NCI-H524 treated with DMSO at 0.1 percent for 48 hours (cell line): ENCODE data around the gene PERCC1.

Experiments
- DNase-seq: peaks from one replicate; lab custom pipeline; 2025; lab: John Stamatoyannopoulos, UW

The PERCC1 gene

DNA sequence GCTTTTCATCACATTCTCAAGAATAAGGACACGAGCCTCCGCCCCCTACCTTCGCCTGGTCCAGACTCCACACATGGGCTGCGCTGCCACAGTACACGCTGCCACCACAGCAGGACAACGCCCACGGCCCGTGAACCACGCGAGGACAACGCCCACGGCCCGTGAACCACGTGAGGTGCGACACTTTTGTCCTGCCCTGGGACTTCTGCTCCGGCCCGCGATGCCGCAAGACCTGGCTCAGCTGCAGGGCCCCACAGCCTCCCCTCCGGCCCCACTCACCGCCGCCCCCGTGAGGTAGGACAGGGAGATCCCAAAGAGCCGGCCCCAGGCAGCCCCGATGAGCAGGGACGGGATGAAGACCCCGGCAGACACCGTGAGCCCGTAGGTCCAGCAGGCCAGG, 19.3 kb downstream of the PERCC1 start:
- DNase-seq = no peak

GRCh38 chr16:1450841-1451240, 20.0 kb downstream of the PERCC1 start:
- no peak for DNase-seq

- no peak for DNase-seq
Observed at GRCh38 chr16:1451702-1452392, 21.0 kb downstream of the PERCC1 start.

DNA sequence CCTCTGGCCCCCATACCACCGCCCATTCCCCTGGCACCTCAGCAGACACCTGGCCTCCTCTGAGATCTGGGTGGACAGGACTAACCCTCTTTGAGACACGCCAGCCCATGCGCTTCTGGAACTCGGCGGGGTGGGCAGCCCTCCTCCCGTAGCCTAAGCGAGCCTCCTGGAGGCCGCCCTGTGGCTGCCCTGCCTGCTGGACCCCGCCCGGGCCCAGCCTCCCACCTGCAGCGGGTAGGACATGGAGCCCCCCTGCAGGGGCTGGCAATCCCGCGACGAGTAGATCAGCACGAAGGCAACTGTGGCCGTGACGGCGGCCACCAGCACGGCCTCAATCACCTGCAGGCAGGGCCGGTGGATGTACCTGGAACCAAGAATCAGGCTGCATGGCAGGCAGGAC, 21.7 kb downstream of the PERCC1 start:
- DNase-seq = no peak

DNA sequence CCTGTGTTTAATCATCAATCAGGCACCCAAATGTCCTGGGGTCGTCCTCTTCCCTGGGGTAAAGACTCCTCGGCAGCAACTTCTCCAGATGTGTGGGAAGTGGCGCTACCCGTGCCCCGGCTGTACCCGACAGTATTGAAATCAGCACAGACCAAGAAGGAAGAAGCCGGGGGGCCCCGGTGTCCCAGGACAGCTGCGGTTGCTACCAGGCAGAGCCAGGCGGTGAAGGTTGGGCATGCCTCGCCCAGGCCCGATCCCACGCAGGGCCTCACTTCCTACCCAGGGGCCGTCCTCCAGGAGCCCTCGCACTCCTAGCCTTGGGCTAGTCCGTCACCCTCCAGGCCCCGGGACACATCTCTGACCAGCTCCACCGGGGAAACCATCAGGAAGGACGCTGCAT, 22.4 kb downstream of the PERCC1 start:
- DNase-seq = no peak

GRCh38 chr16:1454561-1454960, 23.7 kb downstream of the PERCC1 start:
- no peak for DNase-seq

- no peak for DNase-seq
Observed at GRCh38 chr16:1455190-1456171, 24.6 kb downstream of the PERCC1 start.

GRCh38 chr16:1456951-1457350, 26.1 kb downstream of the PERCC1 start:
- DNase-seq = no peak

DNA sequence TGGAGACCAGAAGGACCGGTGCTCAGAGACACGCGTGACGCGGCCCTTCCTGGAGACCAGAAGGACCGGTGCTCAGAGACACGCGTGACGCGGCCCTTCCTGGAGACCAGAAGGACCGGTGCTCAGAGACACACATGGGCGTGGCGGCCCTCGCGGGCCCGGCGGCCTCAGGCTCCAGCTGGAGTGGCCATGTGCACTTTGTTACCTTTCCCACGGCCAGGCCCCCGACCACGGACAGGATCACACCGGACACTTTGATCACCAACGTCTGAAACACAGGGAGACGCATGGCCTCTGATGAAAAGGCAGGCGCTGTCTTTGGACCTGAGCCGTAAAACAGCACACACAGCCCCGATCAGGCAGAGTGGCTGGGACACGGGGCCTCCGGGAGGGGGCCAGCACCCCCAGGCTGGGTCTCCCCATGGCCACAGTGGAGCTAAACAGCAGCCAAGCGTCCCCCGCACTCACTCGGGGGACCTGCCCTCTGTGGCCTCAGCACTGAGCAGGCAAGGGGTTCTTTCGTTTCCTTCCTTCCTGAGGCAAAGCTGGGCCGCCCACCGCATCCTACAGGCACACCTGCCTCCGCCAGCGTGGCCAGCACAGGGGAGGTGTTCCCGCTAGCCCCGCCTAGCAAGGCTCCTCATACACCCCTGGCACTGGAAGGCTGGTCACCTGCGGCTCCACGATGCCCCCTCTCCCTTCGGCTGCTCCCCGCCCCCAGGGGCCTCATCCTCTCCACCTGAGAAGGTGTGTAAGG, 26.8 kb downstream of the PERCC1 start:
- no peak for DNase-seq

- DNase-seq = no peak
Observed at GRCh38 chr16:1458336-1458976, 27.6 kb downstream of the PERCC1 start.

- DNase-seq = no peak
Observed at GRCh38 chr16:1458977-1459341, 28.1 kb downstream of the PERCC1 start.

DNA sequence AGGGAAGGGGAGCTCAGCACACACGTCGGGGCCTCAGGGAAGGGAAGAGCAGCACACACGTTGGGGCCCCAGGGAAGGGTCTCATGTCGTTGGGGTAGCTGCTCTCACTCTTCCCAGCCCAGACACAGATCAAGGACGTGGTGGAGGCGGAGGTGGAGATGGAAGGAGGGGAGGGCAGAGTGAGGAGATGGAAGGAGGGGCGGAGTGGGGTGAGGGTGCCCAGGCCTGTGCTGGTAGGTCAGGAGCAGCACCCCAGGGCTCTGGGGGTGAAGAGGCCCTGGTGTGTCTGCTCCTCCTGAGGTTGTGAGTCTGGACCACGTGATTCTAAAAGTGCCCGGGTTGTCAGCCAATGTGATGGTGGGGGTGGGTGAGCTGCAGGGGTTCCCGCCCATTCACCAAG, 29.1 kb downstream of the PERCC1 start:
- no peak for DNase-seq

DNA sequence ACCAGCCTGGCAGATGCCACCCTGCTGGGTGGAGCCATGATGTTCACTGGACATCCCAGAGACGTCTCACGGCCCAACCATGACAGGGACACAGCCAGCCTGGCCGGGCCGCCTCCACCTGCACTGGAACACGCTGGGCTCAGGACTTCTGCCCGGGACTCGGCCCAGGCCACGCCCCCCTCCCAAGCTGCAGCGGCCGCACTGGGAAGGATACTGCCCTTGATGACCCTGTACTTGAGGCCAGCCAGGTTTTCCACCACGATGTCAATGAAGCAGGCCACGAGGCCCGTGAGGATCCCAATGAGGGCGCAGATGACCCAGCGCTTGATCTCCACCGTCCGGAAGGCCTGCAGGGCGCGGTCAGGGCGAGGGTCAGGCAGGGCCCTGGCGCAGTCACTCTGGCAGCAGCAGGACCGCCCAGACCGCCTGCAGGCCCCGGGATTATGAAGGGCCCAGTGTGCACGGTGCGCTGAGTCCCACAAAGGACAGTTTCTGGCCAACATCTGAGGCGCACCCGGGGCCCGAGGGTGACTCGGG, 29.8 kb downstream of the PERCC1 start:
- no peak for DNase-seq

GRCh38 chr16:1461146-1461545, 30.3 kb downstream of the PERCC1 start:
- DNase-seq = no peak

DNA sequence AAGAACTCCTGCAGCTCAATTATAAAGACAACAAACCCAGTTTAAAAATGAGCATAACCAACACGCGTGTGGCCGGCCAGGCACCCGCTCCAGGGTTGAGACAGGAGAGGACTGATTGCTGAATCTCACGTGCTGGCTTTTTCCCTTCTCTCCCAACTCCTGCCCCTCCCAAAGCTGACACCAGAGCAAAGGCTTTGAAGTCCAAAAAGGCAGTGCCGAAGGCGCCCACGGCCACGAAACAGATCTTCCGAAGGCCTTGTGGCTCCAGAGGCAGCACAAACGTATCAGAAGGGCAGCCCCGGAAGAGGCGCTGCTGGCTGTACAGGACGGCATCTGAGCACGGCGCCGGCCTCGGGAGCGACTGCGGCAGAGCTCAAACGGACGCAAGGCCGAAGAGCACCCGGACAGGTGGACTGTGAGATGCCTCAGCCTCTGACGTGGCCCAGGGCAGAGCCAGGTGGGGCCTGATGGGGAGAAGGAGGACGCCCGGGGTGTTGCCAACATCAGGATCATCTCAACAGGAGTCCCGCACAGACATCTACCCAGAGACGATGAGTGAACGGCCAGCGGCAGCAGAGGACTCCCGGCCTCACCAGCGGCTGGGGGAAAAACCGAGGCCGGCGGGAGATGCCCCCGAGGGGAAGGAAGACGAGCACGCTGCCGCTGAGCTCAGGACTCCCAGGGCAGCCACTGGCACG, 33.5 kb downstream of the PERCC1 start:
- DNase-seq = no peak

GRCh38 chr16:1464894-1465566, 34.2 kb downstream of the PERCC1 start:
- no peak for DNase-seq

DNA sequence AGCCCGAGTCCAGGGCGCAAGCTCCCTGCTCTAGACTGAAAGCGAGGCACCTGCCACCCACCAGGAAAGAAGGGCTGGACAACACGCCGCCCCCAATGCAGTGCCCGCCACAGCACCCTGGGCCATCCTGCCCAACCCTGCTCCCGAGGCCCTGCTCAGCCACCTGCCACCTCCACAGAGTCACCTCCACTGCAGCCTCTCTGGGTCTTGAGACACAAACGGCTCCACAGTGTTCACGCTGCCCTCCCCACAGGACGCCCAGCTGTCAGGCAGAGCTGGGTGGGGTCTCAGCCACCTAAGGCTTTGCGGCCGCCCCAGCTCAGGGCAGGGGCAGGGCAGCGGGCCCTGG, 34.7 kb downstream of the PERCC1 start:
- no peak for DNase-seq

DNA sequence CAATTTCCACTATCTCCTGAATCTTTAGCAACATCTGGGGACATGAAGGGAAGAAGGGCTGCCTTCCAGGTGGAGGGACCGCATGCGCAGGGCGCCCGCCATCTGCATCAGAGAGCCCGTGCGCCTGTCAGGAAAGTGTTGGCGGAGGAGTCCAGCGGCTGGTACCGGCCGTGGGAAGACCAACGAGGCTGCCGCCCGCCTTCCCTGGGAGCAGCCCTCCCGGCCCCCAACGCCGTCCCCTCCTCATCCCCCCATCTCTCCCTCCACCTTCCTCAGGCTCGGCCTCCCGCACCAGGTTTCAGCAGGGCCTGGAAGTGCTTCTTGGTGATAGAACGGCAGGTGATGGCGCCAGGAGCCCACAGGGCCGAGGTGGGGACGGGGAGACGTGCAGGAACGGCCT, 35.2 kb downstream of the PERCC1 start:
- no peak for DNase-seq

DNA sequence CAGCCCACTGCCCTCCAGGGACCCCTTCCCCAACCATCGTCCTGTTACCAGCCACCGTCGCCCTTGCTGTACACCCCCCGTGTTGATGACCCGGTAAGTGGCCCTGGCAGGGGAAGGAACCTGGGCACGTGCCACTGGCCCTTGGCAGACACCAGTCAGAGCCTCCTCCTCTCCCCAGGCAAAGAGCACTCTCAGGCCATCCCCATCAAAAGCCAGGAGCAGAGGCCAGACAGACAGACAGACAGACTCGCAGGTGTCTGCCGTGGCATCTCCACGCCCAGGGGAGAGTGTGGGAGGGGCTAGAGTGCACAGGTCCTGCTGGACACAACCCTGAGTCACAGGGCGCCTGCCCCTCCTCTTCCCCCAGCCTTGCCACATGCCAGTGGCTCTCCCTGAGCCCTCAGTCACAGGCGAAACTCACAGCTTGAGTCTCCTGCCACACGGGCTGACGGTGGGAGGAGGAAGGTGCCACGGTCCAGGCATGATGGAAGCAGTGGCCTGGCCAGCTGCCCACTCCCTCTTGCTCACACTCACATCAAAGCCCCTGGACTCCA, 36.2 kb downstream of the PERCC1 start:
- no peak for DNase-seq

GRCh38 chr16:1468426-1468810, 37.5 kb downstream of the PERCC1 start:
- no peak for DNase-seq
